Sigmoid colon (tissue), 4 donors: ENCODE results near the gene HRH2.

Experiments
- CTCF ChIP-seq, 4 experiments: fragments of 450-650 bp in 3 of 4; fragments of 200-600 bp in 1 of 4; IDR thresholded peaks; one replicate each; pipeline ENCODE4 v1.5.1; 2016 to 2019; ENCODE audit warnings: antibody characterized with exemption in 4 of 4, mild to moderate bottlenecking in 3 of 4, moderate library complexity in 2 of 4
- POLR2A ChIP-seq, 2 donors: fragments of 450-650 bp; IDR thresholded peaks; one replicate each; pipeline ENCODE4 v1.6.1; 2016; ENCODE audit warnings: antibody characterized with exemption in 2 of 2, mild to moderate bottlenecking in 2 of 2, moderate library complexity in 2 of 2
- POLR2AphosphoS5 ChIP-seq, 4 donors: sonication (generic); formaldehyde crosslinking; IDR thresholded peaks; one replicate each; pipeline ENCODE4 v1.6.1; 2017; ENCODE audit warnings: antibody characterized with exemption in 4 of 4

DNA sequence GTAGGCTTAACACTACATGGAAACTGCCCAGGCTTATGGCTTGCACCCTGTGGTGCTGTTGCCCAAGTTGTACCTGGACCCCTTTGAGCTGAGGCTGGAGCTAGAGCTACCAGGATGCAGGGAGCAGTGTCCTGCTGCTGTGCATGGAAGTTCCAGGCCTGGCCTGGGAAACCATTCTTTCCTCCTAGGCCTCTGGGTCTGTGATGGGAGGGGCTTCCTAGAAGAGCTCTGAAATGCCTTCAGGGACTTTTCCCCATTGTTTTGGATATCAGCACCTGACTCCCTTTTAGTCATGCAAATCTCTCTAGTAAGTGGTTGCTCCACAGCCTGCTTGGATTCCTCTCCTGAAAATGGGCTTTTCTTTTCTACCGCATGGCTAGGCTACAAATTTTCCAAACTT lies 7.9 kb upstream of the HRH2 start:
- TF ChIP-seq CTCF (IDR thresholded peaks at IDR 0.05) (no peak), POLR2A (IDR thresholded peaks at IDR 0.05) (no peak), POLR2AphosphoS5 (IDR thresholded peaks at IDR 0.05) (no peak)
